Left colon (tissue), 2 donors: Measurements from ENCODE around the gene SPTLC2. TPM values are rescaled to one million over a fixed set of nuclear protein-coding genes. Genes with fewer than 3 reads are reported as not detected.

Experiments
- total RNA-seq, 2 donors: library from RNA; stranded (reverse); fragmentation: NEBNext Ultra II Directional; extraction: Animal tissue kit (Norgen Biotek cat#: 25700); gene quantifications; one replicate each; pipeline ENCODE4 v1.2.1, GENCODE V29; 2021
- donor health status: DM: no; HTN: no; CAD: no.
- donor health status: DM: yes; HTN: yes; CAD: no.

The SPTLC2 gene
- total RNA-seq, 2 donors from 2014 or later: 59.8 to 72.3 TPM

Other genes with a start within 250 kb of the SPTLC2 start
- gene TMED8, start 239.5 kb downstream of the SPTLC2 start, total RNA-seq: 1 to 10 TPM; 7.4 TPM
- under 1 TPM; 0.31 to 0.36 TPM for gene SAMD15, start 239.3 kb downstream of the SPTLC2 start, total RNA-seq
- gene NOXRED1, start 193.1 kb downstream of the SPTLC2 start, total RNA-seq: under 1 TPM; 0.45 to 0.46 TPM
- gene VIPAS39, start 159.0 kb downstream of the SPTLC2 start, total RNA-seq: 10 to 100 TPM; 13.3 to 18.8 TPM
- 10 to 100 TPM; 83.3 to 86.3 TPM for gene AHSA1, start 158.5 kb downstream of the SPTLC2 start, total RNA-seq
- under 1 TPM in 1 of 2 donors, not detected in 1; 0.14 TPM for gene ISM2, start 117.8 kb downstream of the SPTLC2 start, total RNA-seq
- gene ALKBH1, start 91.4 kb upstream of the SPTLC2 start, total RNA-seq: 10 to 100 TPM; 11.4 to 14.4 TPM
- gene SLIRP, start 91.5 kb upstream of the SPTLC2 start, total RNA-seq: 100 to 1,000 TPM in 1 of 2 donors, 10 to 100 TPM in 1; 84.5 to 124 TPM
- 10 to 100 TPM; 60.6 to 67.1 TPM for gene SNW1, start 144.5 kb upstream of the SPTLC2 start, total RNA-seq
- 10 to 100 TPM; 10.2 to 11.0 TPM for gene ADCK1, start 183.5 kb upstream of the SPTLC2 start, total RNA-seq